ENCODE data around the gene SSU72.
"Not testable (repeated sequence)": the region's sequence is repeated elsewhere in the genome, so short reads cannot be mapped to it uniquely, and the experiment has no call there.

Gene SSU72

GRCh38 chr1:1543706-1544099 lies 31.0 kb downstream of the SSU72 start:
- in situ Hi-C loops (cut with HindIII; ENCODE audit: low sequenced_read_pairs) = no loop called here

- in situ Hi-C loops (cut with HindIII; ENCODE audit: low sequenced_read_pairs) = no loop called here
Observed at GRCh38 chr1:1542766-1543705, 31.6 kb downstream of the SSU72 start.

DNA sequence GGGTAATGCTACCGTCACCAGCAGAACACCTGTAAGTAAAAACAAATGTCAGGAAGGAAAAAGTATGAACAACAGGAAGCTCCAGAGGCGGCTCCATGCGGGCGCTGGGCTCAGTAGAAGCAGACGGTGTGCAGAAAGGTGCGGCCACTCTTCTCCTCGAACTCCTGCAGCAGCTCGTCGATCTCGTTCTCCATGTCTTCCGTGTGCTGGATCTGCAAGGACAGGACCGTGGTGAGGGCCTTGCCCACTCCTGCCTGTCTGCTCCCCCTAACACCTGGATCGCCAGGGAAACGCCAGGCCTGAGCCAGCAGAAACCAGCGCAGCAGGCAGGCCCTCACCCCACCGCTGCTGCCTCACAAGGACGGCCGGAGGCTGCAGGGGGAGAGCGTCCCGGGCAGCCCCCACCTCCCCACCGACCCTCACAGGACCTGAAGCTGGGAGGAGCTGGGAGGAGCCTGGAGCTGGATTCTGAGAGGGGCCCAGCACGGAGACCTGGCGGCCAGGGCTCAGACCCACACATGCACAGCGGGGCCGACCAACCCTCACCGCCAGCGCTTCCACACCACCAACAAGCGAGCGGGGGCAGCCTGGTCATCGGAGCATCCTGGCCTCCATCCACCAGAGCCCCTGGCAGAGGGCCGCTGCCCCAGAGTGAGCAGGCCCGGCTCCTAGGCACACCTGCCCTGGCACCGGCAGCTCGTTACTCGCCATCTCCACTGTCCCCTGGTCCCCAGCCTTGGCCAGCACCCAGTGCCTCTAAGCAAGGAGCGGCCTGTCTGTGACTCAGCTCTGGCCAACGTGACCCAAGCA lies 32.5 kb downstream of the SSU72 start:
- in situ Hi-C loops (cut with HindIII; ENCODE audit: low sequenced_read_pairs) = no loop called here

DNA sequence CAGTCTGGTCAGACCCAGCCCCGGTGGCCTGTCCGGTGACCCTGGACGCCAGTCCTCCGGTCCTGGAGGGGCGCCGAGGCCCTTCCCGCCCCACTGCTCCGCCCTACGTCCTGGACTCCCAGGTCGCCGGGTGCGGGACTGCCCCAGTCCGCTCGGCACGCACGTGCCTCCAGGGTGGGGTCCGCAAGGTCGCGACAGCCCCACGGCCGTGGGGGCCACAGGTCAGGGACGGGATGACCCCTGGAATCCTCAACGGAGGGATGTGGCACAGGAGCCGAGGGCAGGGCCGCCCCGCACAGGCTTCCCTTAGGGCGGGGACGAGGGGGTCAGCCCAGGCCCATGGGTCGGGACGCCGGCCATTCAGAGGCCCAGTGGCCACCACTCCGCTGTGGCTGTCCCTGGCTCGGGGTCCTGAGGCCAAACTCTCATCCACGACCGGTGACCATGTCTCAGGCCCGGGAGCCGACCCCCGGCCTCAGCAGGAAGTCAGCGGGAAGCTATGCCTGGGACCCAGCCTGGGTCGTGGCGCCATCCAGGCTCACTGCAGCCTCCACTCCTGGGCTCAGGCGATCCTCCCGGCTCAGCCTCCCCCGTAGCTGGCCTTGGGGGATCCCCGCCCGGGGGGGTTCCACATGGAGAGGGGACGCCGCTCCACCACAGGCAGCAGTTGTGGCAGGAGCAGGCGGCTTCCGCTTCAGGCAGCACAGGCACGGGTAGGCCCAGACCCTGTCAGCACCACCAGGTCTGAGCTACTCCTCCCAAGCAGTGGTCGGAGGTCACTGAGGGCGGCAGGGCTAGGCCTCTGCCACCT lies 33.6 kb downstream of the SSU72 start:
- in situ Hi-C loops (cut with HindIII; ENCODE audit: low sequenced_read_pairs) = no loop called here

- in situ Hi-C loops (cut with HindIII; ENCODE audit: low sequenced_read_pairs) = no loop called here
Observed at GRCh38 chr1:1540090-1540817, 34.4 kb downstream of the SSU72 start, which contains the start of gene TMEM240. TSS of gene TMEM240 (minus strand) at chr1:1540624. CDS start at chr1:1540346, 278 bp downstream.

DNA sequence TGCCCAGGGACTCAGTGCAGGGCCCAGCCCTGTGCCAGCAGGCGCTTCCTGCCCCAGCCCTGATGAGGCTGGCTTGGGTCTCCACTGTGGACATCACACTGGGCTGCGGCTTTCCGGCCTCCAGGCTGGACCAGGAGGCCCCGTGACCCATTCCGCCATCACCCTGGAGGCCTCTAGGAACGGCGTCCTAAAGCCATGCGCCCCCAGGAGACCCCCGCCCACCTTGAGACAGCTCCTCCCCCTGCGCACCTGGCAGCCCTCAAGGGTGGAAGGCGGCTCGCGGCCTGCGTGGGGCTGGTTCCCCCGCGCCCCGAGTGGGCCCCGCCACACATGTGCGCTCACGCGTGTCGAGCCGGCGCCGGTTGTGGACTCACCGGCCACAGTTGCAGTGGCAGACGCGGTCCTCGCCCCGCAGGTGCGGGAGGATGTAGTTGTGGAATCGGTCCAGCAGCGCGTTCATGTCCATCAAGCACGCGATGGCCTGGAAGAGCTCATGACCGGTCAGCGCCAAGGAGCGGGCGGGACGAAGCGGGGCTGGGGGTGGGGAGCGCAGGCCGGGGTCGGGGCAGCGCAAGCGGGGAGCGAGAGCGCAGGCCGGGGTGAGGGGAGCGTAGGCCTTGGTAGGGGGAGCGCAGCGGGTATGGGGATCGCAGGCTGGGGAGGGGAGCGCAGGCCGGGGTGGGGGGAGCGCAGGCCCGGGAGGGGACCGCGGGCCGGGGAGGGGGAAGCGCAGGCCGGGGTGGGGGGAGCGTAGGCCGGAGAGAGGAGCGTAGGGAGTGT lies 35.2 kb downstream of the SSU72 start:
- in situ Hi-C loops (cut with HindIII; ENCODE audit: low sequenced_read_pairs) = no loop called here

GRCh38 chr1:1538989-1539309 lies 35.7 kb downstream of the SSU72 start:
- in situ Hi-C loops (cut with HindIII; ENCODE audit: low sequenced_read_pairs) = no loop called here

DNA sequence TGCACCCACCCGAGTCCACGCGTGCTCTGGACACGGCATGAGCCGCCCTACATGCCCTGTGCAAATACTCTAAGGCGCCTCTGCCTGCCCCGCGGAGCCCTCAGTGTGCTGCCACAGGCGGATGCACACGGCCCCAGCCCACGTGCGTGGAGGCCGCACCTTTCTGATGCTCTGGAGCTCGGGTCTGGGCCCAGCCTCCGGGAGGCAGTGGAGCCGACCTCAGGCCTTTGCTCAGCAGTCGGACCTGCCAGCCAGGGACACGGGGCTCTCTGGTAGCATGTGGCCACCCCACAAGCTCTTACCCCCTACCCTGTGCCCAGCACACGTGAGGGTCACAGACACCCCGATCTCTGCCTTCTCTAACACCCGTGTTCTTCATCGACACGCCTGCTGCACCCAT lies 36.3 kb downstream of the SSU72 start:
- in situ Hi-C loops (cut with HindIII; ENCODE audit: low sequenced_read_pairs) = no loop called here

- in situ Hi-C loops (cut with HindIII; ENCODE audit: low sequenced_read_pairs) = no loop called here
Observed at GRCh38 chr1:1537626-1538250, 36.9 kb downstream of the SSU72 start.

GRCh38 chr1:1536938-1537546 lies 37.6 kb downstream of the SSU72 start:
- in situ Hi-C loops (cut with HindIII; ENCODE audit: low sequenced_read_pairs) = no loop called here

- in situ Hi-C loops (cut with HindIII; ENCODE audit: low sequenced_read_pairs) = no loop called here
Observed at GRCh38 chr1:1536019-1536937, 38.4 kb downstream of the SSU72 start.

DNA sequence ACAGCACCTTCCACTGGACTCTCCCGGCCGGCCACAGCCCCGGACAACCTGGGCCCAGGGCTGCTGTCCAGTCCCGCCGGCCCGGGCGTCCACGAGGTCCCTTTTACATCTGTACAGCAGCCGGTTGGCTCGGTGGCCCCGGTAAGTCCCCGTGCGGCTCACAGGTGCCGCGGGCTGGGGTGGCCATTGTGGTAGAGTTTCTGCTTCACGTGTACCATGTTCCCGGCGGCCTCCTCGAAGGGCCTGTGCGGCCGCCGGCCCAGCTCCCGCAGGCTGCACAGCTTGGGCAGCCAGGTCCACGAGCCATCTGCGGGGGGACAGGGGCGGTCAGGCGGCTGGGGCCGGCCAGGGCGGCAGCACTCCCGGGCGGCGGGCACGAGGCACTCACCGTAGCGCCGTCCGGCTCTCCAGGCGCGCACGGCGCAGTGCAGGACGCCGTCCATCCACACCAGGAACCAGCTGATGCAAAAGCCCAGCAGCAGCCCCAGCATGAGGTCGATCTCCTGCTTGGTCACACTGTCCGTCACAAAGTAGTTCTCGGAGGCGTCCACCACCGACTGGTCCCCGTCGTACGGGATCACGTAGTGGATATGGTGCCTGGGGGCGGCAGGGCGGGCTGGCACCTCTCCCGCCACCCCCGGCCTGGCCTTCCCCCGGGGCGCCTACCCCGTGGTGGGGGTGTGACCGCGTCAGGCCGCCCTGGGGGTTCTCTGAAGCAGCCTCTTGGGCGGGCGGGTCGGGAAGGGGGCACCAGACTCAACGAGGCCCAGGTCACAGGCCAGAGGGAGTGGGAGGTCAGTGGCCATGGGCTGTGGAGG lies 39.3 kb downstream of the SSU72 start:
- in situ Hi-C loops (cut with HindIII; ENCODE audit: low sequenced_read_pairs) = no loop called here

DNA sequence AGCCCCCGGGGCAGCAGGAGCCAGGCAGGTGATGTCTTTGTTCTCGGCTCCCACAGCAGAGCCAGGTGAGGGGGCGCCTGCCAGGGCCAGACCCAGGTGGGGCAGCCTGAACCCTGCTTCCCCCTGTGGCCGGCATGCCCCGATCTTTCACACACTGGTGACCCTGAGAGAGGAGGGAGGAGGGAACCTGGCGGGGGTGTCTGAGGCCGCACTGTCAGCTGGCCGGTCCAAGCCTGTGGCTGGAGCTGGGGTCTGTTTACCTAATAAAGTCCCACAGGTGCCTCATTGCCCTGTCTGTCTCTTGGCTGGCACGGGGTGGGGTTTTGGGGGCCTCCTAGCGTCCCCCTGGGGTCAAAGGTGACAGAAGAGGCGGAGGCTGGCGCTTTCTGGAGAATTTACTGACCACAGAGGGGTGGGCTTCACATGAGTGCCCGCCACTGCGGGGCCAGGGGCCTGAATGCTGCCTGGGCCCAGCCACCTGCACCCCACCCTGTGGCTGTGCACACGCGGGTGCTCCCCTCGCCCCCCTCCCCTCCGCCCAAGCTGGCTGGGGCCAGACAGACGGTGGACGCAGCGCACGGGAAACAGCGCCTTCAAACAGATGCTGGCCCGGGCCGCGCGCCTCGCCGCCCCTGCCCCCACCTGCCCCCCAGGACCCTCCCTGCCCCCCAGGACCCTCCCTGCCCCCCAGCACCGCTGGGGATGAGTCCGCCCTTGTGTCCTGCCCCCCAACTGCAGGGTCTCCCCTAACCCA lies 40.1 kb downstream of the SSU72 start:
- in situ Hi-C loops (cut with HindIII; ENCODE audit: low sequenced_read_pairs) = no loop called here

DNA sequence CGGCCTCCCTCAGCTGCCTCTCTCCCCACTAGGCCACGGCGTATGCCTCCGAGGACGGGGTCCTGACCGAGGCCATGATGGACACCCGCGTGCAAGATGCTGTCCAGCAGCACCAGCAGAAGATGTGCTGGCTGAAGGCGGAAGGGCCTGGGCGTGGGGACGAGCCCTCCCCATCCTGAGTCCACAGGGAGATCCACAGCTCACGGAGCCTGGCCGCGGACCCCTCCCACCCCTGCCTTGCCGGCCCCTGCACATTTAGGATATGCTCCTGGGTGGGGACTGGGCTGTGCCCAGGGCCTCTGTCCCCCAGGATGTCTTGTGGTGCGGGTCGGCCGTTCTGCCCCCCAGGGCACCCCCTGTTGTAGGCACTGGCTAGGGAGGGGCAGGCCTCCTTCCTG lies 40.8 kb downstream of the SSU72 start:
- in situ Hi-C loops (cut with HindIII; ENCODE audit: low sequenced_read_pairs) = not testable (repeated sequence)

- in situ Hi-C loops (cut with HindIII; ENCODE audit: low sequenced_read_pairs) = not testable (repeated sequence)
Observed at GRCh38 chr1:1533176-1533893, 41.3 kb downstream of the SSU72 start.

- in situ Hi-C loops (cut with HindIII; ENCODE audit: low sequenced_read_pairs) = no loop called here
Observed at GRCh38 chr1:1531947-1532346, 42.7 kb downstream of the SSU72 start.

Measured in DLD1 (cell line).